Activated CD4-positive, alpha-beta T cell treated with anti-CD3 and anti-CD28 coated beads, Interleukin-2, amount 50 U/mL, for 48 hours (primary cell): ENCODE results near the gene LAMA5.

Experiments
- DNase-seq, 2 experiments: peaks; one replicate each; pipeline ENCODE4 v3.0.0-alpha.2; 2020

The LAMA5 gene

GRCh38 chr20:62280303-62280702 lies 86.8 kb downstream of the LAMA5 start:
- no peak for DNase-seq

- no peak for DNase-seq
Observed at GRCh38 chr20:62277253-62277652, 89.9 kb downstream of the LAMA5 start.

GRCh38 chr20:62276439-62276838 lies 90.7 kb downstream of the LAMA5 start:
- no peak for DNase-seq

GRCh38 chr20:62275219-62275618 lies 91.9 kb downstream of the LAMA5 start:
- no peak for DNase-seq

- no peak for DNase-seq
Observed at GRCh38 chr20:62274332-62274950, 92.7 kb downstream of the LAMA5 start.

GRCh38 chr20:62273416-62273815 lies 93.7 kb downstream of the LAMA5 start:
- DNase-seq = no peak

GRCh38 chr20:62272200-62272599 lies 94.9 kb downstream of the LAMA5 start:
- DNase-seq = no peak

GRCh38 chr20:62269871-62270270 lies 97.2 kb downstream of the LAMA5 start:
- DNase-seq = no peak

GRCh38 chr20:62269378-62269777 lies 97.7 kb downstream of the LAMA5 start:
- DNase-seq = no peak

GRCh38 chr20:62268228-62268900 lies 98.7 kb downstream of the LAMA5 start:
- DNase-seq = no peak

GRCh38 chr20:62267543-62267942 lies 99.6 kb downstream of the LAMA5 start:
- DNase-seq = no peak

GRCh38 chr20:62266851-62267250 lies 100.3 kb downstream of the LAMA5 start:
- no peak for DNase-seq

- DNase-seq = peak in 1 of 2 experiments; percentile 7
Observed at GRCh38 chr20:62266340-62266739, 100.8 kb downstream of the LAMA5 start.

GRCh38 chr20:62265365-62265764 lies 101.7 kb downstream of the LAMA5 start:
- DNase-seq = no peak

GRCh38 chr20:62263396-62263795 lies 103.7 kb downstream of the LAMA5 start:
- no peak for DNase-seq

- DNase-seq = no peak
Observed at GRCh38 chr20:62262064-62262463, 105.0 kb downstream of the LAMA5 start.

GRCh38 chr20:62259294-62259565 lies 107.9 kb downstream of the LAMA5 start:
- no peak for DNase-seq
